Placental epithelial cell (primary cell): ENCODE measurements around the gene ATP8A1. TPM values are rescaled to one million over a fixed set of nuclear protein-coding genes. Genes with fewer than 3 reads are reported as not detected.

Source experiments
- total RNA-seq: library from RNA; depleted of rRNA; stranded (reverse); fragments of >200 nt; gene quantifications from 2 replicates; pipeline ENCODE4 v1.2.3, GENCODE V29; 2012

Gene ATP8A1
- under 0.01 and 0.43 TPM in 2 replicates for total RNA-seq

DNA sequence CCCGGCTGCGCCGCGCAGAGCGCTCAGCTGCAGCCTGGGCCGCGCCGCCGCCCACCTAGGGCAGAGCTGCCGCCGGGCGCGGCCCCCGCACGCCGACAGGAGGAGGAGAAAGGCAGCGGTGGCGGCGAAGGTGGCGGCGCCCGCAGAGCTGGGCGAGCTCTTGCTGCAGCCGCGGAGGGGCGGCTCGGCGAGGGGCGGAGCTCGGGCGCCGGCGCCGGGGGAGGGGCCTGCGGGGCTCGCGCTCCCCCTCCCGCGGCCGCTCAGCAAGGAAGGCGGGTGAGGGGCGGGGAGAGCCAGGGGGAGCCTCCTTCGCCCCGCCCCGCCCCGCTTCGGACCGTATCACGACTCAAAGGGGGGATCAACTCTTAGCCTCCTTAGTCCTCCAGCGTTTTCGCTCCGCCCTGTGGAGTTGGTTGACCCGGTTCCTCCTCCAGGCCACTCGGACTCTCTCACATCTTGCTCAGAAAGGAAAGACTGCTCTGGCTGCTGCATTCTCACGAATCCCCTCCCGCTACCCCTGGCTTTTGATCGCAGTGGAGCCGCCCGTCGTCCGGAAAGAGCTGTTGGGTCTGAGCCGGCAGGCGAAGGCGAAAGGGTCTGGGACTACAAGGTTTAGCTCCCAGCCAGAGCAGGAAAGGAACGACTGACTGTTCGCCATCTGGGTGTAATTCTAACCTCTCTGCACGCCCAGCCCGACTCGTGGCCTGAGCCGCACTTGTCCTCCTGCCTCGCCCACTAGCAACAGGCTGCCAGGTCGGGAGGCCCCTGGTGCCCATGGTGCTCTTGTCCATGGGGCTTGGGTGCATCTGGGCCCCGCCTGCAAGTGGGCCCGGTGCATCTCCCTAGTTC lies at the start of gene ATP8A1:
TSS of gene ATP8A1 (minus strand) at position 162 of the 849 bp plus-strand sequence. CDS start 232 bp downstream, outside the sequence.

DNA sequence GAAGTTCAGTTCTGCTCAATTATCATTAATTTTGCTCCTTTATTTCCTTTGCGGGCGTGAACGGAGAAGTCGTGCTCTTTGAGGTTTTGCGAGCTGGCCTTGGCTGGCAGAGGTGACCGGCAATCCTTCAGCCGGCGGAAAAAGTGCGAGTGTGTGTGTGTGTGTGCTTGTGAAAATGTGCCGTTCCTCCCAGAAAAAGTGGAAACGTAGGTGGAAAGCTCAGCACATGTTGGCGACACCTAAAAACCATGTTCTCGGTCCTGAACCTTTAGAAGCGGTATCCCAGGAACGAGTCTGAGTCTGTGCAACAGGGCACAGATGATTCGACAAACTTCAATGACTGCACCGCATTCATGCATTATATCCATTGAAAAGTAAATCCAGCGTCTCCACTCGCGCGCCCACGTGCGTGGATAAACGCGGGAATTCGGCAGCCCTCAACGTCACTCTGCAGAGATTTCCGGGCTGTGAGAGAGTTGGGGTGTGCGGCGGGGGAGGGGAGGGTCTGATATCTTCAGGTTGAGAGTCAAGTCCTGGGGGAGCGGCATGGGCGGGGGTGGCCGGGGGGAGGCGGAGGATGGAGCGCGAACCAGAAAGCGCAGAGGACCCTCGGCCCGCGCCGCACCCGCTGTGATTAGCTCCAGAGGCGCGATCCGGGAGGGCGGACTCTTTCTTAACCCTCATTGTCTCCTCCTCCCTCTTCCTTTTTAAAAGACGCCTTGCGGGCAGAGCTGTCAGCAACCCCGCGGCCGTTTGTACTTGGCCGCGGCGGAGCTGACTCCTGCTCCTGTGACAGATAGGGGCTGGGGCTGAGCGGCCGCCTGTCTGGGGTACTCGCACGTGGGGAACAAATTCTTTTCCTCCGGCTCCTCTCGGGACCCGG lies 259.9 kb downstream of the ATP8A1 start, which contains the start of gene SHISA3:
TSS of gene SHISA3 (plus strand) at position 737 of the 883 bp plus-strand sequence. CDS start 569 bp downstream, outside the sequence.

Other genes with a start within 250 kb of the ATP8A1 start
- not detected in 2 replicates for gene GRXCR1, start 235.6 kb upstream of the ATP8A1 start, total RNA-seq